Measurements from ENCODE around the gene EFHD1.

EFHD1 gene

GRCh38 chr2:232598293-232598692 is 35.1 kb upstream of the EFHD1 start:
- Histone ChIP-seq H3K9me3 (ENCODE audit: control insufficient read depth in 2 of 2, low read length in 2 of 2) (no peaks in the 10 kb centered on the region), H3K36me3 (ENCODE audit: control insufficient read depth in 2 of 2, insufficient read depth in 2 of 2, low read length in 2 of 2) (no peaks in the 10 kb centered on the region), H3K4me1 (ENCODE audit: control insufficient read depth, insufficient read depth, low read length) (peaks cover 4% of the 10 kb centered on the region), H3K4me3 (ENCODE audit: low read length in 2 of 2) (no peak overlapping the region), H3K9ac (ENCODE audit: low read length in 2 of 2) (no peak overlapping the region), H3K27me3 (ENCODE audit: control insufficient read depth in 1 of 2, insufficient read depth in 2 of 2, low read length in 2 of 2) (no peaks in the 10 kb centered on the region), H3K27ac (ENCODE audit: low read length) (no peak overlapping the region)

DNA sequence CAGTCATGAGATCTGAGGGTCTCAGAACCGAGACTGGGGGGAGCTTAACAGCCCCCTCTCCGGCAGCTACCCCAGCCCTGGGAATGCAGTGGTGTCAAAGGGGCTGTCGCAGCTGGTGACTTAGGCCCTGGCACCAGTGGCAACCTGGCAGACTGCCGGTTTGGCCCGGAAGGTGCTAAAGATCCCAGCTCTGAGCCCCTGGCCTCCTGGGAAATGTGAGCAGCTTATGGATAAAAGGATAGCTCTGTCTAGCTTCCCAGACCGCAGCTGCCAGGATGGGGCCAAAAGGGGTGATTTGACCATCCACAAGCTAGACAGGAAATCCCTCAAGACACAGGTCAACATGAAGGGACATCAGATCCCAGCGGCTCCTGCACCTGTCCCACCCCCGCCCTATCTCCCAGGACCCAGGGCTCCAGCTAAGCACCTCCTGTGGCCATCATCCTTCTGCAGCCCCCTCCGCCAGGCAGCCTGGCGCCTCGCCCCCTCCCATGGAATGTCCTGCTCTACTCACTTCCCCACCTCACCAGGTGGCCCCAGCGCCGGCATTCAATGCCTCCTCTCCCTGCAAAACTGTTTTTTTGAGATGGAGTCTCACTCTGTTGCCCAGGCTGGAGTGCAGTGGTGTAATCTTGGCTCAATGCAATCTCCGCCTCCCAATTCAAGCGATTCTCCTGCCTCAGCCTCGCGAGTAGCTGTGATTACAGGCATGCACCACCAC is 33.2 kb upstream of the EFHD1 start:
- no peaks in the 10 kb centered on the region for H3K4me1 ChIP-seq (ENCODE audit: control insufficient read depth, insufficient read depth, low read length)
- H3K36me3 ChIP-seq (ENCODE audit: control insufficient read depth in 2 of 2, insufficient read depth in 2 of 2, low read length in 2 of 2), result no peaks in the 10 kb centered on the region
- H3K4me3 ChIP-seq (ENCODE audit: low read length in 2 of 2), result no peak overlapping the region
- H3K27ac ChIP-seq (ENCODE audit: low read length), result no peak overlapping the region
- H3K9me3 ChIP-seq (ENCODE audit: control insufficient read depth in 2 of 2, low read length in 2 of 2), result no peaks in the 10 kb centered on the region
- H3K9ac ChIP-seq (ENCODE audit: low read length in 2 of 2), result no peak overlapping the region
- H3K27me3 ChIP-seq (ENCODE audit: control insufficient read depth in 1 of 2, insufficient read depth in 2 of 2, low read length in 2 of 2), result no peaks in the 10 kb centered on the region

- Histone ChIP-seq H3K4me3 (ENCODE audit: low read length in 2 of 2) (no peak overlapping the region), H3K9ac (ENCODE audit: low read length in 2 of 2) (no peak overlapping the region), H3K4me1 (ENCODE audit: control insufficient read depth, insufficient read depth, low read length) (peaks cover 8% of the 10 kb centered on the region), H3K27me3 (ENCODE audit: control insufficient read depth in 1 of 2, insufficient read depth in 2 of 2, low read length in 2 of 2) (no peaks in the 10 kb centered on the region), H3K36me3 (ENCODE audit: control insufficient read depth in 2 of 2, insufficient read depth in 2 of 2, low read length in 2 of 2) (no peaks in the 10 kb centered on the region), H3K27ac (ENCODE audit: low read length) (no peak overlapping the region), H3K9me3 (ENCODE audit: control insufficient read depth in 2 of 2, low read length in 2 of 2) (no peaks in the 10 kb centered on the region)
These were observed 30.1 kb upstream of the EFHD1 start for GRCh38 chr2:232603283-232603682.

- Histone ChIP-seq H3K9ac (ENCODE audit: low read length in 2 of 2) (no peak overlapping the region), H3K27ac (ENCODE audit: low read length) (no peak overlapping the region), H3K36me3 (ENCODE audit: control insufficient read depth in 2 of 2, insufficient read depth in 2 of 2, low read length in 2 of 2) (no peaks in the 10 kb centered on the region)
These were observed 28.9 kb upstream of the EFHD1 start for GRCh38 chr2:232604535-232604934.

DNA sequence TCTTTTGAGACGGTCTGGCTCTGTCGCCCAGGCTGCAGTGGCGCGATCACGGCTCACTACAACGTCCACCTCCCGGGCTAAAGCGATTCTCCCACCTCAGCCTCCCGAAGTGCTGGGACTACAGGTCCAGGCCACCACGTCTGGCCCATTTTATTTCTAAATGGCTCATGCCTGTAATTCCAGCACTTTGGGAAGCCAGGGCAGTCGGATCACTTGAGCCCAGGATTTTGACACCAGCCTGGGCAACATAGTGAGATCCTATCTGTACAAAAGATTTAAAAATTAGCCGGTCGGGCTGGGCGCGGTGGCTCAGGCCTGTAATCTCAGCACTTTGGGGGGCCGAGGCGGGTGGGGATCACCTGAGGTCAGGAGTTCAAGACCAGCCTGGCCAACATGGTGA is 26.4 kb upstream of the EFHD1 start:
- H3K36me3 ChIP-seq (ENCODE audit: control insufficient read depth in 2 of 2, insufficient read depth in 2 of 2, low read length in 2 of 2), result no peaks in the 10 kb centered on the region
- no peak overlapping the region for H3K4me3 ChIP-seq (ENCODE audit: low read length in 2 of 2)
- no peaks in the 10 kb centered on the region for H3K9me3 ChIP-seq (ENCODE audit: control insufficient read depth in 2 of 2, low read length in 2 of 2)
- H3K27ac ChIP-seq (ENCODE audit: low read length), result no peak overlapping the region
- peaks cover 8% of the 10 kb centered on the region for H3K4me1 ChIP-seq (ENCODE audit: control insufficient read depth, insufficient read depth, low read length)
- no peak overlapping the region for H3K9ac ChIP-seq (ENCODE audit: low read length in 2 of 2)
- no peaks in the 10 kb centered on the region for H3K27me3 ChIP-seq (ENCODE audit: control insufficient read depth in 1 of 2, insufficient read depth in 2 of 2, low read length in 2 of 2)

More at GRCh38 chr2:232604535-232604934, 28.9 kb upstream of the EFHD1 start:
- H3K27me3 ChIP-seq (ENCODE audit: control insufficient read depth in 1 of 2, insufficient read depth in 2 of 2, low read length in 2 of 2), result no peaks in the 10 kb centered on the region
- no peak overlapping the region for H3K4me3 ChIP-seq (ENCODE audit: low read length in 2 of 2)
- H3K9me3 ChIP-seq (ENCODE audit: control insufficient read depth in 2 of 2, low read length in 2 of 2), result no peaks in the 10 kb centered on the region
- peaks cover 8% of the 10 kb centered on the region for H3K4me1 ChIP-seq (ENCODE audit: control insufficient read depth, insufficient read depth, low read length)

- Histone ChIP-seq H3K4me3 (ENCODE audit: low read length in 2 of 2) (no peak overlapping the region), H3K27me3 (ENCODE audit: control insufficient read depth in 1 of 2, insufficient read depth in 2 of 2, low read length in 2 of 2) (no peaks in the 10 kb centered on the region), H3K36me3 (ENCODE audit: control insufficient read depth in 2 of 2, insufficient read depth in 2 of 2, low read length in 2 of 2) (no peaks in the 10 kb centered on the region), H3K27ac (ENCODE audit: low read length) (no peak overlapping the region), H3K9ac (ENCODE audit: low read length in 2 of 2) (no peak overlapping the region), H3K4me1 (ENCODE audit: control insufficient read depth, insufficient read depth, low read length) (peaks cover 8% of the 10 kb centered on the region), H3K9me3 (ENCODE audit: control insufficient read depth in 2 of 2, low read length in 2 of 2) (no peaks in the 10 kb centered on the region)
These were observed 23.8 kb upstream of the EFHD1 start for GRCh38 chr2:232609607-232610006.

DNA sequence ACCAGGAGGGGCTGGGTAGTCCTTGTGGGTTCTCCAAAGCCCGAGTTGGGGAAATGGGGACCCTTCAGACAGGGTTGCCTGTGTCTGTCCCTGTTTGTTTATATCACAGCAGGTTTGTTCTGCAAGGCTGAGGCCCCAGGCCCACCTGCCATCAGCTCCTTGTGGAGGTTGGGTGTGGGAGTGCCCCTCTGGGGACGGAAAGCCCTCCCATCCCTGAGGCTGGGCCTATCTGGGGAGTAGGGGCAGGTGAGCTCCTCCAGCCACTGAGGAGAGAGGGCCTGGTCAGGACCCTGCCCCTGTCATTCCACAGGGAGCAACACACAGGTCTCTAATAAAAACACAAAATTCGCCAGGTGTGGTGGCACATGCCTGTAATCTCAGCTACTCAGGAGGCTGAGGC is 23.3 kb upstream of the EFHD1 start:
- no peaks in the 10 kb centered on the region for H3K36me3 ChIP-seq (ENCODE audit: control insufficient read depth in 2 of 2, insufficient read depth in 2 of 2, low read length in 2 of 2)
- no peaks in the 10 kb centered on the region for H3K27me3 ChIP-seq (ENCODE audit: control insufficient read depth in 1 of 2, insufficient read depth in 2 of 2, low read length in 2 of 2)
- H3K9me3 ChIP-seq (ENCODE audit: control insufficient read depth in 2 of 2, low read length in 2 of 2), result no peaks in the 10 kb centered on the region
- H3K4me1 ChIP-seq (ENCODE audit: control insufficient read depth, insufficient read depth, low read length), result peaks cover 8% of the 10 kb centered on the region
- H3K9ac ChIP-seq (ENCODE audit: low read length in 2 of 2), result no peak overlapping the region
- no peak overlapping the region for H3K4me3 ChIP-seq (ENCODE audit: low read length in 2 of 2)
- no peak overlapping the region for H3K27ac ChIP-seq (ENCODE audit: low read length)

GRCh38 chr2:232611061-232611460 is 22.3 kb upstream of the EFHD1 start:
- Histone ChIP-seq H3K27ac (ENCODE audit: low read length) (no peak overlapping the region), H3K4me3 (ENCODE audit: low read length in 2 of 2) (no peak overlapping the region), H3K9me3 (ENCODE audit: control insufficient read depth in 2 of 2, low read length in 2 of 2) (no peaks in the 10 kb centered on the region), H3K36me3 (ENCODE audit: control insufficient read depth in 2 of 2, insufficient read depth in 2 of 2, low read length in 2 of 2) (no peaks in the 10 kb centered on the region), H3K4me1 (ENCODE audit: control insufficient read depth, insufficient read depth, low read length) (peaks cover 4% of the 10 kb centered on the region), H3K27me3 (ENCODE audit: control insufficient read depth in 1 of 2, insufficient read depth in 2 of 2, low read length in 2 of 2) (no peaks in the 10 kb centered on the region), H3K9ac (ENCODE audit: low read length in 2 of 2) (no peak overlapping the region)

DNA sequence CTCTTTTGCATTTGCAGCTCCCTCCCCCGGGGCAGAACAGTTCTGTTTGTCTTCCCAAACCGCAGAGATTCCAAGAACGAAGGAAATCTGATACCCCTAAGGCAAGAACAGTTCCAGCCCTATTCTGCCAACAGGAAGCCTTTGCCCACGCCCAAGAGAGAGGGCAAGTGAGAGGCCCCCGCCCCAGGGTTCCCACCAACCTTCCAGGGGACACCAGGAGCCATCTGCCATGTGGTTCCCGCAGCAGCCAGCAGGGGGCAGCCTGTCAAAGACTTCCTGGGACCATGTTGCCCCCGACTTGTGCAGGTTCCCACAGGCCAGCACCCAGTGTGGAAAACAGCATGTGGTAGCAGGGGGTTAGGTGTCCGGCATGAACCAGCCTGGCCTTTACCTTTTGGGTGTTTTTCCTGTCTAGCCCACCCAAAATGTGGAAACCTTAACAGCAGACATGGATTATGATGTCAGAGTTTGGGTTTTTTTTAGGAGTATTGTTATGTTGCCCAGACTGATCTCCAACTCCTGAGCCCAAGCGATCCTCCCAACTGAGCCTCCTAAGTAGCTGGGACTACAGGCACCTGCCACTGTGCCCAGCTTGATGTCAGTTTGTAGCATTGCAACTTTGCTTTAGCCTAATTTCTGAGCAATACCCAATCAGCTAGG is 21.7 kb upstream of the EFHD1 start:
- Histone ChIP-seq H3K27ac (ENCODE audit: low read length) (no peak overlapping the region), H3K36me3 (ENCODE audit: control insufficient read depth in 2 of 2, insufficient read depth in 2 of 2, low read length in 2 of 2) (no peaks in the 10 kb centered on the region), H3K9ac (ENCODE audit: low read length in 2 of 2) (no peak overlapping the region)

DNA sequence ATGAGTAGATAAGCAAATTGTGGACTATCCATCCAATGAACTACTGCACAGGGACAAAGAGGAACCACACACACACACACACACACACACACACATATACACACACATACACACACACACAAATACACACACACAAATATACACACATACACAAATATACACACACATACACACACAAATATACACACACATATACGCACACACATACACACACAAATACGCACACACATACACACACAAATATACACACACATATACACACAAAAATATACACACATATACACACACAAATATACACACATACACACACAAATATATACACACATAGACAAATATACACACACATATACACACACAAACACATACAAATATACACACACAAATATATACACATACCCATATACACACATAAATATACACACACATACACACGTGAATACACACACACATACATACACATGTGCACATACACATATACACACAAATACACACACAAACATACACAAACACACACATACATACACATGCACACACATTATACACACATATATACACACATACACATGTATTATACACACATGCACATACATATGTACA is 19.8 kb upstream of the EFHD1 start:
- Histone ChIP-seq H3K27me3 (ENCODE audit: control insufficient read depth in 1 of 2, insufficient read depth in 2 of 2, low read length in 2 of 2) (no peaks in the 10 kb centered on the region), H3K9me3 (ENCODE audit: control insufficient read depth in 2 of 2, low read length in 2 of 2) (no peaks in the 10 kb centered on the region), H3K27ac (ENCODE audit: low read length) (no peak overlapping the region), H3K4me3 (ENCODE audit: low read length in 2 of 2) (no peak overlapping the region), H3K9ac (ENCODE audit: low read length in 2 of 2) (no peak overlapping the region), H3K36me3 (ENCODE audit: control insufficient read depth in 2 of 2, insufficient read depth in 2 of 2, low read length in 2 of 2) (no peaks in the 10 kb centered on the region), H3K4me1 (ENCODE audit: control insufficient read depth, insufficient read depth, low read length) (no peaks in the 10 kb centered on the region)

More for the DNA sequence above, 21.7 kb upstream of the EFHD1 start:
- Histone ChIP-seq H3K4me1 (ENCODE audit: control insufficient read depth, insufficient read depth, low read length) (no peaks in the 10 kb centered on the region), H3K27me3 (ENCODE audit: control insufficient read depth in 1 of 2, insufficient read depth in 2 of 2, low read length in 2 of 2) (no peaks in the 10 kb centered on the region), H3K9me3 (ENCODE audit: control insufficient read depth in 2 of 2, low read length in 2 of 2) (no peaks in the 10 kb centered on the region), H3K4me3 (ENCODE audit: low read length in 2 of 2) (no peak overlapping the region)

DNA sequence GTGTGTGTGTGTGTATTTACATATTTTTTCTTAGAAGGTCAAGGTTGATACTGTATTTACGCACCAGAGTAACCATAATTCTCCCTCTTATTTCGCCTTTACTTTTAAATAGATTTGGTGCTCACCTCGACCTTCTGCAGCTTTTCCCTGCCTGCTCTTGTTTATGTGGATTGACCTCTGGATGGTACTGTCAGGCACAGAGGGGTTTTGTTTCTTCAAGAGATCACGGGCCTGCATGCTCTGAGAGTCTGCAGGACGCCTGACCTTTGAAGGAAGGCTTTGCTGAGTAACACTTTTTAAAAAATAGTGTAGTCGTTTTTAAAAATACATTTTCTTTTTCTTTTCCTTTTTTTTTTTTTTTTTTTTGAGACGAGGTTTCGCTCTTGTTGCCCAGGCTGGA is 18.1 kb upstream of the EFHD1 start:
- Histone ChIP-seq H3K9me3 (ENCODE audit: control insufficient read depth in 2 of 2, low read length in 2 of 2) (no peaks in the 10 kb centered on the region), H3K36me3 (ENCODE audit: control insufficient read depth in 2 of 2, insufficient read depth in 2 of 2, low read length in 2 of 2) (no peaks in the 10 kb centered on the region), H3K9ac (ENCODE audit: low read length in 2 of 2) (no peak overlapping the region), H3K27ac (ENCODE audit: low read length) (no peak overlapping the region), H3K4me1 (ENCODE audit: control insufficient read depth, insufficient read depth, low read length) (no peaks in the 10 kb centered on the region), H3K4me3 (ENCODE audit: low read length in 2 of 2) (no peak overlapping the region), H3K27me3 (ENCODE audit: control insufficient read depth in 1 of 2, insufficient read depth in 2 of 2, low read length in 2 of 2) (no peaks in the 10 kb centered on the region)

Measured in stomach smooth muscle (tissue), 2 donors.